Sigmoid colon (tissue), 7 donors: ENCODE results near the gene GLP2R. TPM values are rescaled to one million over a fixed set of nuclear protein-coding genes. Genes with fewer than 3 reads are reported as not detected.

ENCODE experiments used
- DNase-seq: peaks from one replicate; pipeline ENCODE4 v3.0.0-alpha.2; 2019
- H3K27ac ChIP-seq, 4 donors: fragments of 200-600 bp; sonication (generic); one replicate each; pipeline ENCODE4 v1.5.1; 2016 to 2019; ENCODE audit warnings: mild to moderate bottlenecking in 1 of 4
- H3K27me3 ChIP-seq, 3 donors: fragments of 200-600 bp; sonication (generic); one replicate each; pipeline ENCODE4 v1.5.1; 2019; ENCODE audit warnings: mild to moderate bottlenecking in 1 of 3
- H3K36me3 ChIP-seq, 4 donors: fragments of 200-600 bp; sonication (generic); one replicate each; pipeline ENCODE4 v1.5.1; 2016 to 2019
- H3K4me1 ChIP-seq, 4 donors: fragments of 200-600 bp; sonication (generic); one replicate each; pipeline ENCODE4 v1.5.1; 2017 to 2019
- H3K4me3 ChIP-seq, 4 donors: fragments of 200-600 bp; sonication (generic); one replicate each; pipeline ENCODE4 v1.5.1; 2017 to 2019; ENCODE audit warnings: mild to moderate bottlenecking in 2 of 4, moderate library complexity in 1 of 4
- H3K9me3 ChIP-seq, 4 donors: fragments of 200-600 bp in 3 of 4; sonication (generic) in 3 of 4; one replicate each; pipeline versions ENCODE4 v1.5.1 to v1.6.1; 2013 to 2019
- EP300 ChIP-seq, 4 donors: sonication (generic); formaldehyde crosslinking; IDR thresholded peaks; one replicate each; pipeline ENCODE4 v1.6.1; 2017; ENCODE audit warnings: antibody characterized with exemption in 4 of 4
- POLR2A ChIP-seq, 2 donors: fragments of 450-650 bp; IDR thresholded peaks; one replicate each; pipeline ENCODE4 v1.6.1; 2016; ENCODE audit warnings: antibody characterized with exemption in 2 of 2, mild to moderate bottlenecking in 2 of 2, moderate library complexity in 2 of 2
- POLR2AphosphoS5 ChIP-seq, 4 donors: sonication (generic); formaldehyde crosslinking; IDR thresholded peaks; one replicate each; pipeline ENCODE4 v1.6.1; 2017; ENCODE audit warnings: antibody characterized with exemption in 4 of 4
- WGBS, 2 donors: extraction: QIAGEN DNeasy Blood & Tissue Kit; methylation state at CpG; one replicate each; pipeline ENCODE4 v1.1.7; 2013; 5-methylcytosine and 5-hydroxymethylcytosine counted together
- intact Hi-C: fragments of 100-400 bp; cut with DNase I; formaldehyde crosslinking; loops from one replicate; pipeline ENCODE4 v1.15.1; 2023
- polyA plus RNA-seq, 3 donors: library from polyadenylated mRNA; stranded (reverse); fragments of 200-250 nt; gene quantifications; one replicate each; pipeline ENCODE4 v1.2.3, GENCODE V29; 2013
- total RNA-seq, 4 donors: library from RNA; depleted of rRNA; stranded (reverse); fragments of >200 nt; gene quantifications; one replicate each; pipeline ENCODE4 v1.1.0, GENCODE V29; 2016
- TF ChIP-seq, protein P1 (sequence below), 4 experiments: fragments of 450-650 bp in 3 of 4; fragments of 200-600 bp in 1 of 4; IDR thresholded peaks; one replicate each; pipeline ENCODE4 v1.5.1; 2016 to 2019; ENCODE audit warnings: antibody characterized with exemption in 4 of 4, mild to moderate bottlenecking in 3 of 4, moderate library complexity in 2 of 4
- donor health status: healthy with polysubstance abuse.
- donor health status: Bipolar disorder and iron deficiency.
- donor health status: healthy.

GLP2R gene
- total and polyA plus RNA-seq, 7 donors = 0.89 to 56.2 (median 28.5) TPM

DNA sequence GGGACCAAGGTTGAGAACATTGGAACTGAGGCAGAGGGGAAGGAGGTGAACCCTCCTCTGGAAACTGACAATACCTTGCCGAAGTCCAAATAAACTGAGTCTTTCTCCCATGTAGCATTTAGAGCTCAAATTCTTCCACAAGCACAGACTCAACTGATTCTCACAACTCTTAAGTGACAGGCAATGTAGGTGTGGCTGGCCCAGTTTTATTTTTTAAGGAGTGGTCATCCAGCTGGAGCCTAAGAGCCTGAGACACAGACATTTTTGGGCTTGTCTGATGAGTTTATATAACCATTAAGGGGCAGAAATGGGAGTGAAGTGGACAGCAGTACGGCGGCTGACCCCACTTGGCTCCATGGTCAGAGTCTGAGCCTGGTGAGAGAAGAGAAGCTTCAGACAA lies 68.5 kb downstream of the GLP2R start:
- no peak overlapping the region for H3K27ac ChIP-seq

DNA sequence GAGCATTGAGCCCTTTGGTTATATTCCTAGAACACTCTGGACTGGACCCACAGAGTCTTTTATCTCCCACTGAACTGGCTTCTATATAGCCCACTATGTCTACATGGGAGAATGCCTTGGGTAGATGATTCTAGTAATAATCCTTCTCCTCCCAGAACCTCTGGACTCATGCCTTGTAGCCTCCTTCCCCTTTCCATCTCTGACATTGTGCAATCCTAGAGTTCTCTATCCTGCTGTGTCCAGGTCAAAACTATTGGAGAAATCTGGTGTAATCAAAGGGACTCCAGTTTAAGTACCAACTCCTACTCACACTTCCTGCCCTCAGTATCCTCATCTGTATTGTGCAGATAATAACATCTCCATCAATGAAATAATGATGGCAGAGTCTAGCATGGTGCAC lies 70.2 kb downstream of the GLP2R start:
- intact Hi-C loops = no loop called here
- DNase-seq = no peak

More for the DNA sequence above, 68.5 kb downstream of the GLP2R start:
- Histone ChIP-seq H3K4me3 (no peak overlapping the region), H3K36me3 (no peaks in the 10 kb centered on the region), H3K4me1 (peaks cover 0 to 1% (median 0%) of the 10 kb centered on the region in 4 donors), H3K9me3 (peaks cover 0 to 3% (median 0%) of the 10 kb centered on the region in 4 donors), H3K27me3 (no peaks in the 10 kb centered on the region)
- intact Hi-C loops = no loop called here
- WGBS, 2 donors = 92 to 96% methylated on average over 3 of the region's 3 CpGs
- TF ChIP-seq POLR2A (IDR thresholded peaks at IDR 0.05) (no peak), POLR2AphosphoS5 (IDR thresholded peaks at IDR 0.05) (no peak), EP300 (IDR thresholded peaks at IDR 0.05) (no peak)
- TF ChIP-seq, protein P1, sequence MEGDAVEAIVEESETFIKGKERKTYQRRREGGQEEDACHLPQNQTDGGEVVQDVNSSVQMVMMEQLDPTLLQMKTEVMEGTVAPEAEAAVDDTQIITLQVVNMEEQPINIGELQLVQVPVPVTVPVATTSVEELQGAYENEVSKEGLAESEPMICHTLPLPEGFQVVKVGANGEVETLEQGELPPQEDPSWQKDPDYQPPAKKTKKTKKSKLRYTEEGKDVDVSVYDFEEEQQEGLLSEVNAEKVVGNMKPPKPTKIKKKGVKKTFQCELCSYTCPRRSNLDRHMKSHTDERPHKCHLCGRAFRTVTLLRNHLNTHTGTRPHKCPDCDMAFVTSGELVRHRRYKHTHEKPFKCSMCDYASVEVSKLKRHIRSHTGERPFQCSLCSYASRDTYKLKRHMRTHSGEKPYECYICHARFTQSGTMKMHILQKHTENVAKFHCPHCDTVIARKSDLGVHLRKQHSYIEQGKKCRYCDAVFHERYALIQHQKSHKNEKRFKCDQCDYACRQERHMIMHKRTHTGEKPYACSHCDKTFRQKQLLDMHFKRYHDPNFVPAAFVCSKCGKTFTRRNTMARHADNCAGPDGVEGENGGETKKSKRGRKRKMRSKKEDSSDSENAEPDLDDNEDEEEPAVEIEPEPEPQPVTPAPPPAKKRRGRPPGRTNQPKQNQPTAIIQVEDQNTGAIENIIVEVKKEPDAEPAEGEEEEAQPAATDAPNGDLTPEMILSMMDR (IDR thresholded peaks at IDR 0.05) = no peak
- no peak for DNase-seq

DNA sequence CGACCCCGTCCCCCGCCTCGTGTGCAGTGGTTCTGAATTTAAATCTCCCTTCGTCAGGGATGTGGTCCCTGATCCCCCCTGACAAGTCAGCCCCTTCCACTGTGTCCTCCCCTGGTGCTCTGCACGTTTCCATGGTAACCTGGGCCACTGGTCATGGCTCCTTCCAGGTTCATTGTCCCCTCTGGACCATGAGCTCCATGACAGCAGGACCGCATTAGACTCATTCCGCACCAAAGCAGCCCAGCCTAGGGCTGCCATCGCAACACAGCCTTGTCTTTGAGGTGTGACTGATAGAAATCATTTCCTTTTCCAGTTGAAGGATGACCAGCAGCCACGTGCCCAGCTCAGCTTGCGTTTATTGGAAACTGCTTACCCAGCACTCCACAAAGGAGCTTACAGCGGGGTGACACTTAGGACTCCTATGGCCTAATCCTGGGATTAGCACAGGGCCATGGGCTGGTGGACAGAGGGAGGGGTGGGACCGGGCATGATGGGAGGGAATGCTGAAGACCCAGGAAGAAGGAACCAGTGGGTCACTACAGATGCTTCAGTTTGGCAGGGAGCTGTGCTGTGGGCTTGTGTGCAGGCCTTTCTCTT lies 71.7 kb downstream of the GLP2R start:
- Histone ChIP-seq H3K36me3 (no peaks in the 10 kb centered on the region), H3K9me3 (peaks cover 0 to 3% (median 0%) of the 10 kb centered on the region in 4 donors), H3K27me3 (no peaks in the 10 kb centered on the region), H3K4me3 (no peak overlapping the region), H3K27ac (no peak overlapping the region), H3K4me1 (peaks cover 0 to 12% (median 2%) of the 10 kb centered on the region in 4 donors)
- 80 to 86% methylated on average over 13 of the region's 13 CpGs for WGBS, 2 donors
- intact Hi-C loops = no loop called here
- TF ChIP-seq POLR2AphosphoS5 (IDR thresholded peaks at IDR 0.05) = no peak
- TF ChIP-seq, protein P1 (IDR thresholded peaks at IDR 0.05) = no peak
- no peak for TF ChIP-seq EP300 (IDR thresholded peaks at IDR 0.05)
- no peak for TF ChIP-seq POLR2A (IDR thresholded peaks at IDR 0.05)
- no peak for DNase-seq

More for the DNA sequence above, 70.2 kb downstream of the GLP2R start:
- TF ChIP-seq POLR2A (IDR thresholded peaks at IDR 0.05) = no peak
- TF ChIP-seq, protein P1 (IDR thresholded peaks at IDR 0.05) = no peak
- TF ChIP-seq EP300 (IDR thresholded peaks at IDR 0.05) = no peak
- no peak for TF ChIP-seq POLR2AphosphoS5 (IDR thresholded peaks at IDR 0.05)
- peaks cover 0 to 3% (median 0%) of the 10 kb centered on the region in 4 donors for H3K9me3 ChIP-seq
- H3K4me3 ChIP-seq = no peak overlapping the region
- no peaks in the 10 kb centered on the region for H3K27me3 ChIP-seq
- peaks cover 0 to 12% (median 0%) of the 10 kb centered on the region in 4 donors for H3K4me1 ChIP-seq
- H3K36me3 ChIP-seq = no peaks in the 10 kb centered on the region
- H3K27ac ChIP-seq = no peak overlapping the region

DNA sequence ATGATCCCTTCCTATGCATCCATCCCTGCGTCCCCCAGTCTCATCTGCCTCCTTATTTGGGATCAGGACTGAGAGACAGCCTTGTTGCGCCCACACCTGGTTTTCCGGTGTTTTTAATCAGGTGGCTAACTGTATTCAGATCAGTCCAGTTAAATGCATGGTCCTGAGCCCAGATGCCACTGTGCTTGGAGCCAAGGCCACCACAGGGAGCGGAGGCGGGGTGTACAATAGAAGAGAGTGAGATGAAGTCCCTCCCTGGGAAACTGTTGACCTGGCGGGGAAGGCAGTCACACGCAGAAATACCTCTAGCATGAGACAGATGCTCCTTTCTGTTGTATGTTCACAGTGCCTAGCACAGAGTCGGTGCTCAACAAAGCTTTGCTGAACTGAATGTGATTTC lies 73.1 kb downstream of the GLP2R start:
- Histone ChIP-seq H3K36me3 (no peaks in the 10 kb centered on the region), H3K27ac (peak overlapping the region in 3 of 4 donors; percentile 31 to 67 (median 59)), H3K9me3 (peaks cover 0 to 3% (median 0%) of the 10 kb centered on the region in 4 donors), H3K4me3 (no peak overlapping the region), H3K4me1 (peaks cover 0 to 12% (median 2%) of the 10 kb centered on the region in 4 donors), H3K27me3 (no peaks in the 10 kb centered on the region)
- 90 to 93% methylated on average over 8 of the region's 8 CpGs for WGBS, 2 donors
- peak; percentile 55 for DNase-seq
- intact Hi-C loops = no loop called here
- TF ChIP-seq, protein P1 (IDR thresholded peaks at IDR 0.05) = no peak
- TF ChIP-seq EP300 (IDR thresholded peaks at IDR 0.05) = no peak
- TF ChIP-seq POLR2AphosphoS5 (IDR thresholded peaks at IDR 0.05) = no peak
- TF ChIP-seq POLR2A (IDR thresholded peaks at IDR 0.05) = no peak
